ENCODE measurements around the gene LGALS4.

LGALS4 gene

DNA sequence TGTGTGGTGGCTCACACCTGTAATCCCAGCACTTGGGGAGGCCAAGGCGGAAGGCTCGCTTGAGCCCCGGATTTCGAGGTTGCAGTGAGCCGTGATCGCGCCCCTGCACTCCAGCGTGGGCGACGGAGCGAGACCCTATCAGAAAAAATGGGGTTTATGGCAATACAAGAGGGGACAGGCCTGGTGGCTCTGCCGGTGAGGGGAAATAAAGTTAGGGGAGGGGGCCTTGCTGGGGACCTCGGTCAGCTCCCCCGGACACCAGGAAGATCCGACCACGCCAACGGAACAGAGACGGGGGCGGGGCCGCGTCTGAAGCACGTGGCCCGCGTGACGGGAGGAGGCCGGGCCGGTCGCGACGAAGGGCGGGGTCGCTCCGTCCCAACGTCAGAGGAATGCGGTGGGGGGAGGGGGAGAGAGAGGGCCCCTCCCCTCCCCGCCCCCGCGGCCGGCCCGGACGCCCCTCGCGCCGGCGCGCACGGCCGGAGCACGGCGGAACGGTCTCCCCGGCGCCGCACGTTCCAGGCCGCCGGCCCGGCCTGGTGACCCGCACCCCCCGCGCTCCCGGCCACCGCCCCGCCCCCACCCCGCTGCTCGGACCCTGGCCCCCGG, 39.0 kb upstream of the LGALS4 start:
- H3K4me3 ChIP-seq (ENCODE audit: low read length): peak overlapping the region; percentile 73
- no peak for DNase-seq (ENCODE audit: low read depth)
- TF ChIP-seq, protein P1, sequence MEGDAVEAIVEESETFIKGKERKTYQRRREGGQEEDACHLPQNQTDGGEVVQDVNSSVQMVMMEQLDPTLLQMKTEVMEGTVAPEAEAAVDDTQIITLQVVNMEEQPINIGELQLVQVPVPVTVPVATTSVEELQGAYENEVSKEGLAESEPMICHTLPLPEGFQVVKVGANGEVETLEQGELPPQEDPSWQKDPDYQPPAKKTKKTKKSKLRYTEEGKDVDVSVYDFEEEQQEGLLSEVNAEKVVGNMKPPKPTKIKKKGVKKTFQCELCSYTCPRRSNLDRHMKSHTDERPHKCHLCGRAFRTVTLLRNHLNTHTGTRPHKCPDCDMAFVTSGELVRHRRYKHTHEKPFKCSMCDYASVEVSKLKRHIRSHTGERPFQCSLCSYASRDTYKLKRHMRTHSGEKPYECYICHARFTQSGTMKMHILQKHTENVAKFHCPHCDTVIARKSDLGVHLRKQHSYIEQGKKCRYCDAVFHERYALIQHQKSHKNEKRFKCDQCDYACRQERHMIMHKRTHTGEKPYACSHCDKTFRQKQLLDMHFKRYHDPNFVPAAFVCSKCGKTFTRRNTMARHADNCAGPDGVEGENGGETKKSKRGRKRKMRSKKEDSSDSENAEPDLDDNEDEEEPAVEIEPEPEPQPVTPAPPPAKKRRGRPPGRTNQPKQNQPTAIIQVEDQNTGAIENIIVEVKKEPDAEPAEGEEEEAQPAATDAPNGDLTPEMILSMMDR (conservative IDR thresholded peaks at IDR 0.05; ENCODE audit: low read depth, low read length): no peak

DNA sequence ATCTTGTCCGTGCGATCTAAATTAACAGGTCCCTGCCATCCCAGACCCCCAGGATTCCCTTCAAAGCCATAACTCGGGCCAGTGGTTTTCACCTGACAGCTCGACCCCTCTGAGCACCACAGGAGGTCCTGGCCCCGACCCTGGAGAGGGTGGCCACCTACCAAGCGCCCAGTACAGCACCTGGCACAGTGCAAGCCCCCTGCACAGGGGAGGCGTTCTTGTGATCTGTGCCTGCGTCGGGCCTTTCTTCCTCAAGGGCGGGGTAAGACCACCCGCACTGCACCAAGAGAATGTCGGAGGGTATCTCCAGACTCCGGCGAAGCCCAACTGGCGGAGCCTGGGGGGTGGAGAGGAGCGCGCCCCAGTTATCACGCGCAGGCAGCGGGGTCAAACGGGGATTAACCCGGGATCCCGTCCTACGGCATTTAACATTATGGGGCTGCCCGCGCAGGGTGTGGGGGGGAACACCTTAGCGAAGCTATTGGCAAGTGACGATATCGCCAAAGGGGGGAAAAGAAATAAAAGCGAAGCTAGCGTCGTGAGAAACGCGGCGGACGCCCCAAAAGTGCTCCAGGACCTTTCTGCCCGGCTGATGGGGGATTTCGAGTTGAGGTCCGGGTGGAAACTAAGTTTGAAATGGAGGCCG, 38.4 kb upstream of the LGALS4 start:
- peak overlapping the region; percentile 65 for H3K4me3 ChIP-seq (ENCODE audit: low read length)
- TF ChIP-seq, protein P1 (conservative IDR thresholded peaks at IDR 0.05; ENCODE audit: low read depth, low read length): no peak
- DNase-seq (ENCODE audit: low read depth): no peak

DNA sequence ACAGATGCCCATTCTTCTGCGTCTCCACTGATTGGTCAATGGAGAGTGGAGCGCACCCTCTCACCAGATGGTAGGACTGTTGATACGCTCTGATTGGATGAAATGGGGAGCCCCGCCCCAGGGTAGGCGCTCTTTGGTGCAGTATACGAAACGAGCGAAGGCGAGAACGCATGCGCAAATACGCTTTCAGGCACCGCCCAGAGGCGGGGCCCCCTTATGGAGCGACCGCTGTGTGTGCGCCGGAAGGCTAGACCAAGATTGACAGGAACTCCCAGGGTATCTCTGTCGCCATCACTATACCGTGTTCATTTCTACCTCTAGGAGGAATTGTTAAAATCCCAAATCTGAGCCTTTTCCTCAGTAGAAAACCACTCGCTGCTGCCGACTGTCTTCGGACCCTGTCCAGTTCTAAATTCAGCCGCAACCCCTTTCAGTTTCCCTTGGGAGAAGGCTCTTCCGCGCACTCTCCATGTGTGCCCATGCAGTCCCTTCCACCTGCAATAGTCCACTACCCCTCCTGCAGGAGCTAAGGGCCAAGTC, 37.8 kb upstream of the LGALS4 start:
- DNase-seq (ENCODE audit: low read depth): no peak
- peak overlapping the region; percentile 65 for H3K4me3 ChIP-seq (ENCODE audit: low read length)
- TF ChIP-seq, protein P1 (conservative IDR thresholded peaks at IDR 0.05; ENCODE audit: low read depth, low read length): no peak

DNA sequence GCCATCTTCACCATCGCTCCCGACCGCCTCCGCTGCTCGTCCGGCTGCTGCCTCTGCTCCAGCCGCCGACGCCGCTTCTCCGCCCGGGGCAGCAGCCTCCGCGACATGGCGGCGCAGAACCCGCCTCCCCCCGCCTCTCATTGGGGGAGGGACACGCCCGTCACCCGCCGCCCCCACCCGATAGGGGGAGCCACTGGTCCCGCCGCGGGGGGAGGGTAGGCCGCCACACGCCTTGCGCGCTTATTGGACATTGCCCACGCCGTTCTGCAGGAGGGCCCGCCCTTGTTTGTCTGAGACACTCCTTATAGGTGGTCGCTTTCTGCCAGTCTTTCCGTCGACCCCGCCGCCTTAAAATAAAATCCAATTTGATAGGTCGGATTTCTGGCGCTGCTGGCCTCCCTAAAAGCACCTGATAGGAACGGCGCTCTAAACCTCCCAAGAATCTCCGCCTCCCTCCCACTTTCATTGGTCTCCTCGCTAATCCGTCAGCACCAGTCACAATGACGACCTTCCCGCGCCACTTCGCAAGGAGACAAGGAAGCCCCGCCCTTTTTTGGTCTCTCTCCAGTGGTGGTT, 37.2 kb upstream of the LGALS4 start, which contains the start of gene HNRNPL:
Gene HNRNPL, minus strand, starts transcription at position 127 of the 576 bp plus-strand sequence. Its CDS starts 20 bp downstream, at position 107.
- TF ChIP-seq, protein P1 (conservative IDR thresholded peaks at IDR 0.05; ENCODE audit: low read depth, low read length): peak; percentile 31
- peak within 1 kb of the TSS; percentile 65 for H3K4me3 ChIP-seq (ENCODE audit: low read length)
- DNase-seq (ENCODE audit: low read depth): peak; percentile 100

DNA sequence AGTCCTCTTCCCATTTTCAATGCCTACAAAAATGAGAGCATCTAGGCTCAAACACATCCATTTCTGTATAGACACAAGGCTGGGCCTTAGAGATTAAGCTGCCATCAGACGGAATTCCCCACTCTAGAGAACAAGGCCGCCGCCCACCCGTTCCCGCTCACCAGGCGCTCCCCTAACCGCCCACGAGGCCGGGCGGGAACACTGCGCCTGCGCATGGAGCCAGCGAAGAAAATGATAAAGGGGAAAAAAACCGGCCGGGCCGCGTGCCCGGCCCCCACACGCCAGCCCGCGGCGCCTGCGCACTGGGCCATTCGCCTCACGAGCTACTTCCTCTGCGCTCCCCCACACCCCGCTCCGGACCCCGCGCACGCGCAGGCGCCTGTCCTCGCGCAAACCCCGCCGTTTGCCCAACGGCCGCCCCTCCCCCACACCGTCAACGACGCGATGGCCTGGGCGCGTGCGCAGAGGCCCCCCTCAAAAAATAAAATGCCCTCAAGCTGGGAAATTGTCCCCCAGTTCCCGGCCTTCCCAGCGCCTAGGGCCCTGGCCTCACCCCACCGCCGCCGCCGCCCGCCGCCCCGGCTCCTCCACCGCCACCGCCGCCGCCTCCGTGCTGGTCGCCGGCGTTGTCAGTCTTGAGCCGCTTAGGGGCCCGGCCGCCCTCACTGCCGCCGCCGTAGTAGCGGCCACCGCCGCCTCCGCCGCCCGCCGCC, 36.6 kb upstream of the LGALS4 start:
- DNase-seq (ENCODE audit: low read depth): no peak
- TF ChIP-seq, protein P1 (conservative IDR thresholded peaks at IDR 0.05; ENCODE audit: low read depth, low read length): no peak

DNA sequence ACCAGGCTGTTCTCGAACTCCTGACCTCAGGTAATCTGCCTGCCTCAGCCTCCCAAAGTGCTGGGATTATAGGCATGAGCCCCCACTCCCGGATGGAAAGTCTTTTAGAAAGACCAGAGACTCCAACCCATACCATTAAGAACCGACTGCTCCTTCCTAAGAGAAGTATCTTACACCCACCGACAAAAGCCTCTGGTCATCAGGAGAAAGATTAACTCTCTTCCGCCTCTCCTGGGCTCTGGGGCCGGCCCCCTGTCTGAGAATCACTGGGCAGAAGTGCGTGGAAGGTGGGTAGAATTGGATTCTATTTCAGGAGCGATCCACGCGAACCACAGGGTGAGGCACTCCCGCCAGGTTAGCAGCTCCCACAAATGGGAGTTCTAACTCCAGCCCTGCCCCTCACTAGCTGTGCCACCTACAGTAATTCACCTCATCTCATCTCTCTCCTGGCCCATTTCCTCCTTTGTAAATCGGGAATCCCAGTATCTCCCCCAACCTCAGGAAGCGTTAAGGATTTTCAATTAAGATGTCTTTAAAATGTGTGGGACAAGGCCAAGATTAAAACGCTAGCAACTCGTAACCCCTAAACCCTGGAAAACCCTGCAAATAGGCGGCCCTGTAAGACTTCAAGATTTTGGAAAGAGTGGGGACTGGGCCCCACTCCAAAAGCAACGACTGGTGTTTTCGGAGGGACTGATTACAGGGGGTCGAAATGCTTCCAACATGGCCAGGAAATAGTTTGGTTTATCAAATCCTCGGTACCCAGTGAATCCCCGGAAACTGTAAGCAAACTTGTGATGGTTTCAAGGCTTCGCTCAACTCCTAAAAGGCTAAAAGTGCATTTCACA, 35.8 kb upstream of the LGALS4 start:
- TF ChIP-seq, protein P1 (conservative IDR thresholded peaks at IDR 0.05; ENCODE audit: low read depth, low read length): no peak
- H3K4me3 ChIP-seq (ENCODE audit: low read length): peak overlapping the region; percentile 56
- no peak for DNase-seq (ENCODE audit: low read depth)

More for the DNA sequence above, 36.6 kb upstream of the LGALS4 start:
- H3K4me3 ChIP-seq (ENCODE audit: low read length): peak overlapping the region; percentile 56
